Liver (tissue), 3 donors: ENCODE measurements around the gene MBD4.

Experiments used
- CTCF ChIP-seq: fragments of 150-350 bp; IDR thresholded peaks from 2 replicates; pipeline ENCODE4 v1.5.1; 2017; ENCODE audit warnings: improper control_type of control experiment, low read depth, low read length; ENCODE audit not compliant: missing input control
- EGR1 ChIP-seq, 2 donors: IDR thresholded peaks; 2 replicates each; pipeline ENCODE4 v1.6.1; 2016 to 2018; ENCODE audit warnings: antibody characterized with exemption in 2 of 2, low read depth in 2 of 2
- HNF4G ChIP-seq: IDR thresholded peaks from 2 replicates; pipeline ENCODE4 v1.6.1; 2016; ENCODE audit warnings: antibody characterized with exemption
- MAX ChIP-seq: IDR thresholded peaks from 2 replicates; pipeline ENCODE4 v1.6.1; 2016; ENCODE audit warnings: antibody characterized with exemption
- RAD21 ChIP-seq, 2 donors: IDR thresholded peaks; 2 replicates each; pipeline ENCODE4 v1.6.1; 2016; ENCODE audit warnings: antibody characterized with exemption in 2 of 2, mild to moderate bottlenecking in 2 of 2
- REST ChIP-seq: IDR thresholded peaks from 2 replicates; pipeline ENCODE4 v1.6.1; 2016; ENCODE audit warnings: antibody characterized with exemption, mild to moderate bottlenecking
- TAF1 ChIP-seq: conservative IDR thresholded peaks from 2 replicates; pipeline ENCODE4 v1.6.1; 2016; ENCODE audit warnings: antibody characterized with exemption, mild to moderate bottlenecking
- YY1 ChIP-seq: IDR thresholded peaks from 2 replicates; pipeline ENCODE4 v1.6.1; 2016; ENCODE audit warnings: antibody characterized with exemption, mild to moderate bottlenecking
- donor health status: healthy.
- donor health status: healthy.

GRCh38 chr3:129473769-129474152 is 34.0 kb upstream of the MBD4 start:
- TF ChIP-seq CTCF: no peak
- no peak for TF ChIP-seq YY1
- no peak for TF ChIP-seq RAD21 (IDR thresholded peaks at IDR 0.05)
- no peak for TF ChIP-seq MAX
- no peak for TF ChIP-seq EGR1 (IDR thresholded peaks at IDR 0.05; ENCODE audit: low read depth in 2 of 2)
- TF ChIP-seq HNF4G: no peak
- no peak for TF ChIP-seq TAF1
- no peak for TF ChIP-seq REST
